KBM-7 (cell line): Measurements from ENCODE around the gene ALK.
"Not testable (repeated sequence)": the region's sequence is repeated elsewhere in the genome, so short reads cannot be mapped to it uniquely, and the experiment has no call there.

ENCODE experiments used
- DNase-seq: peaks from one replicate; pipeline ENCODE4 v3.0.0-alpha.2; 2015
- in situ Hi-C: fragments of 300-500 bp; cut with MboI; formaldehyde crosslinking; loops from 2 replicates; pipeline ENCODE4 v1.14.3; 2020; ENCODE audit warnings: low sequenced_read_pairs, low pct_unique_long_range_greater_than_20kb, mixed read lengths

ALK gene

GRCh38 chr2:29770846-29771245, 150.5 kb downstream of the ALK start:
- no peak for DNase-seq
- in situ Hi-C loops = no loop called here

DNA sequence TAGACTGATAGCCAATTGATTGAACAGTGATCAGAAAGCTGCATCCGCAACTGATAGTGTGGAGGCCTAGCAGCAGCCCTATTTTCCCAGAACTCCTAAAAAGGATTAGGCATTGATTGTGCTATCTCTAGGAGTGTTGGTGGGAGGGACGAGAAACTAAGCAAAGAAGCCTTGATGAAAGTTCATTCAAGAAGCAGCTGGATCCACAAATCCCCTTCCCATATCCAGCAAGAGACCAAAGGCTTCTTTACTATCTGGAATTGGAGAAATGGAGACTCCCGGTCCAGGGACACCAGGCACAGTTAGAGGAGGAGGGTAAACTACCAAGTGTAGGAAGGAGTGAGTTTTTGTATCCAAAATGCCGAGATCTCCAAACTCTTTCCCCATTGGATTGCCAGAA, 151.5 kb downstream of the ALK start:
- in situ Hi-C loops = no loop called here

DNA sequence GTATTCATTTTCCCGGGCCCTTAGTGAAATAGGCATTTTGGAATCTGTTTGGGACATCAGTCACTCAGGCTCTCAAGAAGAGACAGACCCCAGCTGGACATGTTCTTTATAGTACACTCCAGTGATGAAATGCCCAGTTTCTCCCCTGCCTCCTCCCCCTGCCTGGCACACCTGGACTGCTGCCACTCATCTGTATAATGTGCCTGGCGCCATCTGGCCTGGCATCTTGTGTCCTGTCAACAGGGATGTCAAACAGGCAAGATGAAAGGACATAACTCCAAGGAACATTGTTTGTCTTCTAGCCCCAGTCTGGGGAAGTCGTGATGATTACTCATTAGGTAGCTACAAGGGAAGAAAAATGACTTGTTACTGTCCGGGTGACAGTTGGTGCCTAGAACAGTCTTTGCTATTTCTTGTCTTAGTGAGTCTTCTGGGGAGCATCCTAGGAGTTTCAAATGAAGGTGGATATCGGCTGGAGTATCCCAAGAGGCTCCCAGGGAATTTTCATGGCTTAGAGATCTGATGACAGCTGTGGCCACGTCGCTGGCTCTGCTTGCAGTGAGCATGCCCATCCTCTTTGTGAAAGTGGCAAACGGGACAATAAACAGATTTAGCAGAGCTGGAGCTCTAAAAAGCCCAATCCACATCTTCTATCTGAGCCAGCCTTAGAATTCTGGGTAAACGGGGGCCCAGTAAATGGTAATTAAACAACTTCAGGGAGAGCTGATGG, 153.6 kb downstream of the ALK start:
- in situ Hi-C loops = no loop called here
- no peak for DNase-seq

More for the DNA sequence above, 151.5 kb downstream of the ALK start:
- no peak for DNase-seq

DNA sequence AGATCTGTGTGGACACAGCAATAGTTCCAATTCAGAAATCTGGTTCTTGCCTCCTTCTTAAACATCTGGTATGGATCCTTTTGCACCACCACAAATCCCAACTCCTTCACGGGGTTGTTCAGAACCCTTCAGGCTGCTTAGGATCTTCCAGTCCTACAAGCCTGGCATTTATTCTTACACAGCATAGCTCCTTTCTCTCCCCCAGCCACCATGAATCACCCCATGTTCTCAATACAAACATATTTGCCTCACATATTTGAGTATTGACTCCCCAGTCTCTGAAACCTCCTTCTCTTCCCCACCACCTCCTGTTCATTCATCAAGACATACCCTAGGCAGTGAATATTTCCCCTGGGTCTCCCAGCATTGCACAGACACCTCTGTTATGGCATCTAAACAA, 155.2 kb downstream of the ALK start:
- in situ Hi-C loops = no loop called here
- no peak for DNase-seq

GRCh38 chr2:29765721-29766120, 155.7 kb downstream of the ALK start:
- no peak for DNase-seq
- in situ Hi-C loops = no loop called here

GRCh38 chr2:29763371-29763770, 158.0 kb downstream of the ALK start:
- DNase-seq = no peak
- in situ Hi-C loops = no loop called here

DNA sequence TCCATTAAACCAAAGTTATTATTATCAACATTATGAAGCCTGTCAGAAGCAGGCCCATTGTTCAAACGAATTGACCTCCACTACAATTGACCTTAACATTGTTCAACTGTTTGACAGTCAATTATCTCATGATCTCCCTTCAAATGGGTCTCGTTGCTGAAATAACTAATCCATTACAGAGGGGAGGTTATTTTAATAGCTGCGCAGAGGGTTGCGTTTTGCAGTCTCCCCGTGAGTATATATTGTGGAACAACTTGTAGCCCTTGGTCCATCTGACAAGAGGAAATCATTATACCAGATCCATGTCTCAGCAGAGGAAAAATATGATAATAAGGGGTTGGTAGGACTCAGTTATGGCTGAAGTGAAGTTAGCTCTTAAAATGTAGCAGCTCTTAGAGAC, 159.1 kb downstream of the ALK start:
- DNase-seq = no peak
- in situ Hi-C loops = no loop called here

DNA sequence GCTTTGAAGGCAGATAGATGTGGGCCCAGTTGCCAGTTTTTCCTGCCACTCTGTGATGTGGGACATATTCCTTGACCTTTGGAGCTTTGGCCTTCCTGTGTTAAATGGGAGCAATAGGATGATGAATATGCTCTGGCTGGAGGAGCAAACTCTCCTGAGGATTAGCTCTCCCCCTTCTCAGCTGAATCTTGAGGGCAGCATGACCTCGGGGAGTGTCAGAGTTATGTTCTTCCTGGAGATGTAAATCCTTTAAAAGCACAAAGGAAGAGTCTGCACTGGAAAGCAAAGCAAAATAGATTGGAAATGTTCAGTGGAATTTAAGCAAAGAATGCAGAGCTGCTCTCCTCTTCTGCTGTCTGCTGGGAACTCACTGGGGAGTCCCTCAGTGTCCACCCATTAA, 160.1 kb downstream of the ALK start:
- in situ Hi-C loops = no loop called here
- DNase-seq = no peak

DNA sequence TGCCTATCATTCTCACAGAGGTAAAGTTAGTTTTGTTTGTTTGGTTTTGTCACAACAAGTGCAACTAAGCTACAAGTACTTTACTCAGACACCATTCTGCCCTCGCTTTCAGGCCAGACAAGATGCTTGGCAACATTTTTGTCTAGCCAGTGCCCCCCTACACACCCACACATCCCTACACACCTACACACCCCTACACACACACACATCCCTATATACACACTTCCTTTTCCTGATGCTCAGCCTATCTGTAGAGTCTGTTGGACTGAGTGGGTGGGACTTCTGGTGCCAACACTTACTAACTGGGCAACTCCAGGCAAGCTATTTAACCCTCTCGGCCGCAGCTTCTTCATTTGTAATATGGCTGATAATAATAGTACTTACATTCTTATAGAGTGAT, 161.4 kb downstream of the ALK start:
- no peak for DNase-seq
- in situ Hi-C loops = no loop called here

DNA sequence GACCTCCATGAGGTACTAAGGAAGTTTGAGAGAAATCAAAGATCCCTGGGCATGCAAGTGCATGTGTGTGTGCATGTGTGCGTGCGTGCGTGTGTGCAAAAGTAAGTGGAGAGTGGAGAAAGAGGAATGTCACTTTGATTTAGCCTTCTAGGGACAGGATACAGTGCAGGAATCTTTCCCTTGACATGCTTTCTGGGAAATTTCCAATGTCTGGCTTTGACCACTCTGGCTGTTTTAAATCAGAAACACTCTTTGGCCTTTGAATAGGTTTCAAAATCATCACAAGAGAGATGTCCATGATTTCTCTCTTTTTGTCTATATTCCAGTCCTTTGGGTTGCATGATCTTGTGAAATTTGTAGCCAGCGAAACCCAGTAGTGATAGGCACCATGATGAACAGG, 162.0 kb downstream of the ALK start:
- in situ Hi-C loops = no loop called here
- no peak for DNase-seq

DNA sequence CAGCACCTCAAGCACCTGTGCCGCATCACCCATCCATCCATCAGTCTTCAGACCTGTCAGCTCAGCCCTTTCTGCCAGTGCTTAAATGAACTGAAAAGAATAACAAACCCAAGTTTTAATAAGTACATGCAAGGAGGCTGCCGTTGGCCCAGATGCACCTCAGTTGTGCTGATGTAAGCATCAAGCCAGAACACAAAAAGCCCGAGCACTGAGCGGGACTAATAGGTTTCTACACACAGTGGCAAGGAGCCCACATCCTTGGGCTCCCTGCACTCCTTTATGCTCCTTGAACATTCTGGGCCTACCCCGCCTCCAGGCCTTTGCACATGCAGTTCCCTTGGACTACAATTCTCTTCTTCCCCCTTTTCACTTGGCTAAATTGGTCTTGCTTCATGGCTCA, 165.6 kb downstream of the ALK start:
- in situ Hi-C loops = no loop called here
- DNase-seq = no peak

DNA sequence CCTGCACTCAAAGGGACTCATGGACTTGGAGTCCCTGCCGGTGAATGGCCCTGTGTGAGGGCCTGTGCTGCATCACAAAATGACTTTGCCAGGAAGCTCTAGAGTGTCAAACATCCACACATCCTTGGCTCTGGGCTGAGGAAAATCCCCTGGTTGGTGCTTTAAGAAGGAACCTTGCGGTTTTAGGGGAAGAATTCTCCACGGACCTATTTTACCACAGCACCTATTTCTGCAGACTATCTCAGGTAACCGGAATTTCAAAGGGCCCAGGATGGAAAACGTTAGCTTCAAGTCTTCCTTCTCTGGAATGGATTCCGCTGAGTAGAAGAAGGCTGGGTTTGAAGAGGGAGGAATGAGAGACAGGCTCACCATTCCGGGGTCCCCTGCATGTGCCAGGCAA, 166.2 kb downstream of the ALK start:
- in situ Hi-C loops = no loop called here
- no peak for DNase-seq

- no peak for DNase-seq
- in situ Hi-C loops = no loop called here
These were observed 167.5 kb downstream of the ALK start for GRCh38 chr2:29753671-29754444.

GRCh38 chr2:29751390-29751789, 170.0 kb downstream of the ALK start:
- in situ Hi-C loops = no loop called here
- DNase-seq = no peak

GRCh38 chr2:29750463-29750862, 170.9 kb downstream of the ALK start:
- in situ Hi-C loops, DNase-seq: not testable (repeated sequence)

- DNase-seq = no peak
These were observed 171.5 kb downstream of the ALK start for GRCh38 chr2:29749843-29750242.

GRCh38 chr2:29749041-29749440, 172.3 kb downstream of the ALK start:
- in situ Hi-C loops = no loop called here
- DNase-seq = no peak

More at GRCh38 chr2:29749843-29750242, 171.5 kb downstream of the ALK start:
- in situ Hi-C loops = no loop called here

DNA sequence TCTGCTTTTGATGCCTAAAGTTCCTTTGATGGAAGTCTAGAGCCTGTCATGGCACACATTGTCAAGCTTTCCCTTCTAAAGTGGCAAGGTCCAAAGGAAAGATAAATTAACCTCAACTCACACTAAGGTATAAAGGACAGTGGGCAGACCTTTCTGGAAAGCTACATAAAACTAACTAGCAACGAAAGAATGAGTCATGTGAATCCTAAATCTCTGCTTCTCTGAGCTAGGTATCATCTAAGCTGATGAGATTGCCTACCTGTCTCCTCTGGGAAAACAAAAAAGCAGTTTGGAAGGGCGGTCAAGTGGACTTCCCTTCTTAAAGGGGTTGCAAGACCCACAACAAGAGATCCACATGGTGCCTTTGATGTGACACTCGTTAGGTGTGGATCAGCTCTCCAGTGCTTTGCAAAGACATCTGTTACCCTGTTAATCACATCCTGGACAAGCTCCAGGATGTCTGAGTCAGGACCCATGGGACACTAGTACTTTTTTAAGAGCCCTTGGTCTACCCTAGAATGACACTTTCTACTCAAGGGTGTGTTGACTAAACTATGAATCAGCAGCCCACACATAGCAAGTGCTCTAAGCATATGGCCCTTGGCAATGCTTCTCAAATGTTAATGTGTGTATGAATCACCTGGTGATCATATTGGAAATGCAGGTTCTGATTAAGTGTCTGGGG, 173.5 kb downstream of the ALK start:
- in situ Hi-C loops = no loop called here
- no peak for DNase-seq

DNA sequence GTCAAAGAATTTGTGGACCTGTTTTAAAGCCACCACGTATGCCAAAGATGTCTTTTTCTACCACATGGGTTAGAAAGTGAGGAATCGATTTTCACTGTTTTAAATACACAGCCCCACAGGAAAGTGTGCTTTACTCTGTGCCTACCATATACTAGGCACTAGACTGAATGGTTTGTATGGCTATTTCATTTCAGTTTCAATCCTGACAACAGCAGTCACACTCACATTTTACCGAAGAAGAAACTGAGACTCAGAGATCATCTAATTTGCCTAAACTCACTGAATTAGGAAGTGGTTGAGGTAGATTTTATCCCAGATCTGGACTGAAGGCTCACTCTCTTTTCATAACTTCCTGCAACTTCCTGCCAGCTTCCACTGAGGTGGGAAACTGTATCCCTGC, 176.4 kb downstream of the ALK start:
- DNase-seq = no peak
- in situ Hi-C loops = no loop called here

GRCh38 chr2:29743516-29743915, 177.9 kb downstream of the ALK start:
- in situ Hi-C loops = no loop called here
- no peak for DNase-seq
